Stimulated activated CD8-positive, alpha-beta memory T cell treated with anti-CD3 and anti-CD28 coated beads, Interleukin-12 subunit alpha, Interleukin-12 subunit beta, amount 100 ng/mL, for 24 hours (primary cell): ENCODE measurements around the gene ZNF716.
"Not testable (repeated sequence)": the region's sequence is repeated elsewhere in the genome, so short reads cannot be mapped to it uniquely, and the experiment has no call there.

Experiments
- DNase-seq: peaks from one replicate; pipeline ENCODE4 v3.0.0-alpha.2; 2020; ENCODE audit errors: extremely low read depth

ZNF716 gene

GRCh38 chr7:57449904-57450303, at the start of gene ZNF716:
TSS of gene ZNF716 (plus strand) at chr7:57450177. CDS start at chr7:57450289, 112 bp downstream.
- DNase-seq = no peak

- no peak for DNase-seq
These were observed 49.3 kb upstream of the ZNF716 start for GRCh38 chr7:57400531-57401155.

- DNase-seq = not testable (repeated sequence)
These were observed 46.9 kb upstream of the ZNF716 start for GRCh38 chr7:57403051-57403450.

DNA sequence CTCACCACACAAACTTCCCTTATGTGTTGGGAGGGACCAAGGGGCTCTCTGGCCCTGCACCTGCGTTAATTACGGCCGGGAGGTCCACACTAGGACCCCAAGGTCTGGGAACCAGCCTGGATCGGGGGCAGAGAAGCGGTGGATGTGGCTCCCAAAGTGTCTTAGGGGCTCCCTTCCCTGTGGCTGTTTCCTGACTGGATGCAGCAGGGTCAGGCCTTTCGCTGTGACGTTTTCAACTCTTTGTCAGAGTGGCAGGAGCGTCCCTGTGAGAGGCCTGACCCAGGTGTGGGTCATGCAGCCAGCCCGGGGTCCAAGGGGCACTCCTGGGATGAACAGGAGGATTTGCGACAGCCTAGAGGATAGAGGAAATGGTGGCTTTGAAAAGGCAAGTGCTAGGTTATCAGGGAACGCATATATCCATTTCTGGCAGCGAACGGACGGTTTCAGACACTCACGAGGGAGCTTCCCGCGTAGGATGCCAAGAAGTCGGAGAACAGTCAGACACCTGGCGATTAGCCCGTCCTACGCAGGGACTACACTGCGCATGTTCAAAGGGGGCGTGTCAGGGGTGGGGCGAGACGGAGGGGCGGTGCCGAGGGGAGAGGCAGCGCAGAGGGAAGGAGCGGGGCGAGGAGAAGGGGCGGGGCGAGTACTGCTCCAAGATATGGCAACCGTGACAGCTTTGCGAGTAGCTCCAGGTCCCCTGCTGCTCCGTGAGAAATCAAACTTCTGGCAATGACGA, 46.2 kb upstream of the ZNF716 start:
- no peak for DNase-seq

GRCh38 chr7:57404343-57404966, 45.5 kb upstream of the ZNF716 start:
- no peak for DNase-seq

GRCh38 chr7:57404967-57405421, 45.0 kb upstream of the ZNF716 start:
- DNase-seq = no peak

- no peak for DNase-seq
These were observed 42.9 kb upstream of the ZNF716 start for GRCh38 chr7:57407125-57407524.

DNA sequence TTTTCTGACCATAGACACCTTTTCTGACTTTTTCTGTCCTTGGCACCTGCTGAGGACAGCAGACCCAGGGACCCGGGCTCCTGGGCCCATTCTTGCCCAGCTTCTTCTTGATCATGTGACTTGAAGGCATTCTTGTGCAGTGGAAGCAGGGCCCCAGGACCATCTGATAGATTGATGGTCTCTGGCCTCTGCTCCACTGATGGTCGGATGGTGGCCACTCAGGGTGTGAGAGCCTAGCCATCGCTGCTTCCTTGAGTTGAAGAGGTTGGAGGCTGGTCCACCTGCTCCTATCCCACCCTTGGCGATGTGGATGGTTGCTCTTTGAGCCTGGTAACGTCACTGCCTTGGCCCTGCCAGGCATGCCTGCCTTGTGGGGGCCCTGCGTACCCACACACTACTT, 37.8 kb upstream of the ZNF716 start:
- no peak for DNase-seq

- no peak for DNase-seq
These were observed 37.4 kb upstream of the ZNF716 start for GRCh38 chr7:57412618-57413017.

- no peak for DNase-seq
These were observed 36.2 kb upstream of the ZNF716 start for GRCh38 chr7:57413529-57414398.

DNA sequence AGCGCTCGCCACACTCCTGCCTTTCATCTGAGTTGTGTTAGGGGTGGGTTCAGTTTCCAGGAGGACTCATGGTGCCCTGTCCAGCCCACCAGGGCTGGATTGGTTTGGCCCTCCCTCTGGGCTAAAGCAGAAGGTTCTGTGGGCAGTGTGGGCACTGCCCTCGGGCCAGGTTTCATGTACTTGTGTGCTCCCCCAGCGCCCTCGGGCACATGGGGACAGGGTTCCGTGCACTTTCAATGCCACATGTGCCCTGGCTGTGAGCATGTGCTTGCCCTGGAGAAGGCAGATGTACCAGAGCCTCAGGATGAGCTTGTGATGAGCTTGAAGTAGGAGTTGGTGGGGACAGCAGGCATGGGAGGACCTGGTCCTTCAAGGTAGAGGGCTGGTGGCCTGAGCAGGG, 35.6 kb upstream of the ZNF716 start:
- DNase-seq = no peak

DNA sequence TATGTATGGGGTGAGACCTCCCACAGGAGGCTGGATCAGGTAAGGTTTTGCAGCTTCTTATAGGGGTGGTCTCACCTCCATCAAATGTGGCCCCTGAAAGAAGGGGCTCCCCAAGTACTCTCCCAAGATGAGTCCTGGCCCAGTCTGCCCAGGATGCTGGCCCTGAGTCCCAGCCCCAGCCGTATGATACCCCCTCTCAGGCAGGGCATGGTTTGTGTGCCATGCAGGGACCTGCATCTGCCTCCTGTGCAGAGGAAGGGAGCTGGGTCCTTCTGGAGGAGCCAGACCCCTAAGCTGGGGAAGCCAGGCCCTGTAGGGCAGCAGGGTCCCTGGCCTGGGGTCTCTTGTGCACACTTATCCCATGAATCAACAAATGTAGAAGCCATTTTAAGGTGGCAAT, 35.1 kb upstream of the ZNF716 start:
- no peak for DNase-seq

GRCh38 chr7:57415326-57415725, 34.7 kb upstream of the ZNF716 start:
- no peak for DNase-seq

GRCh38 chr7:57415730-57416129, 34.2 kb upstream of the ZNF716 start:
- DNase-seq = no peak

DNA sequence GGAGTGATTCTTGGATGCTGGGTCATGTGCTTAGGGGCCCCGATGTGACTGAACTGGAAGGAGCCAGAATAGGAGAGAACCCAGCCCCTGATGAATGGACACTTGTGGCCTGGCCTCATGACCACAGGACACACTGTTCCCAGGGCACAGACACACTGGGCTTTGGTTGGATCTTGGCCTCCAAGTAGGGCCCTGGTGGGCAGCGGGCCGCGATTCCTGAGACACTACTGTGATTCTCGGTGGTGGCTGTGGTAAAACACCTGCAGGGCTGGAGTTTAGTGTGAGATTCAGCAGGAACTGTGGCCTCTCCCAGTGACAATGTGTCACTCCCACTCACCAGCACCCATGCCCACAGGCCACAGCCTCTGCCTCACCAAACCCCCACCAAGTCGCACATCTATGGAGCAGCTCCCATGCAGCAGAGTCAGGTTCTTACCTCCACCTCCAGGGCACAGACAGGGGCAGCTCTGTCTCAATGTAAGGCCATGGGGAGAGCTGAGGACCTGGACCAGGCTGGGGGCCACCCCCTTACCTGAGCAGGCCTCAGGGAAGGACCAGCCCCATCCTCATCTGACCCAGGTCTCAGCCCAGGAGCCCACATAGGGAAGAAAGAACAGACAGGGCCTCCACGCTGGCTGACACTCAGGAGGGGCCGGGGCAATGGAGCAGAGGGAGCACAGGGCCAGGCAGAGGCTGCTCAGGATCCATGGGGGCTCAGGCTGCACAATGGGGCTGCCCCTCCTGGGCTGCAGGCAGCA, 33.2 kb upstream of the ZNF716 start:
- DNase-seq = no peak

GRCh38 chr7:57417736-57418135, 32.2 kb upstream of the ZNF716 start:
- DNase-seq = no peak

DNA sequence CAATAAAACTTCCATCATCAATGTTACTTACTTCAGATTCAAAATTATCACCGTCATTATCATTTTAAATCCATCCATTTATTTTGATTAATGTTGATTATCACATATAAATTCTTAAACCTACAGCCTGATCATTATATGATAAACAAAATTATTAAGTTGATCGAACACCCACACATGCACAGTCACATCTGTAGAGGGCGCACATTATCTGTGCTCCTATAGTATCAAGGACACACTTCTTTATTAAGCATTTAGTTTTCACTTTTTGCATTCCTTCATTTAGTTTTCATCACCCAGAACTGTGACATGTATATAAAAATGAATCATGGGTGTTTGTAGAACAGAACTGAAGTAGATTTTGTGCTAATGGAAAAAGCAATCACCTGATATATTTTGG, 26.2 kb upstream of the ZNF716 start:
- no peak for DNase-seq

DNA sequence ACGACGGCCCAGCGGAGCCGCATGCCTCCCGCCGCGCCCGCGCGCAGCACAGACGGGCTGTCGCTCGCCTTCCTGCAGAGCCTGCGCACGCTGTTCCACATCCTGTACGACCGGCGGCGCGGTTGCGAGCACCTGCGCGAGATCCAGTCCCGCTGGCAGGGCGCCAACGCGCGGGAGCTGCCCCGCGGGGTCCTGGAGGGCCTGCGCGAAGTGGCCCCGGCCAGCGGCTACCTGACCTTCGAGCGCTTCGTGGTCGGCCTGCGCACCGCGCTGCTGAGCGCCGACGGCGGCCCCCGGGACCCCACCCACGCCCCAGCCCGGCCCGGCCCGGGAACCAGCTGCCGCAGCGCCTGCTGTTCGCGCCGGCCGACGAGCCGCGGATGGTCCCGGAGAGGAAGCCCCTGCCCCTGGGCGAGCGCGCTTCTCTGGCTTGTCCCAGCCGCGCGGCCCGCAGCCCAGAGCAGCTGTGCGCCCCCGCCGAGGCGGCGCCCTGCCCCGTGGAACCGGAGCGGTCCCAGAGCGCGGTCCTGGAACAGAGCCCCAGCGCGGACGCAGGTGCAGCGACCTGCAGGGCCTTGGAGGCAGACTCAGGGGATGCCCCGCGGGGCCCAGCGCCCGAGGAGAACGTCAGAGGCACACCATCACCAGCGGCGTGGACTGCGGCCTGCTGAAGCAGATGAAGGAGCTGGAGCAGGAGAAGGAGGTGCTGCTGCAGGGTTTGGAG, 25.3 kb upstream of the ZNF716 start:
- no peak for DNase-seq

DNA sequence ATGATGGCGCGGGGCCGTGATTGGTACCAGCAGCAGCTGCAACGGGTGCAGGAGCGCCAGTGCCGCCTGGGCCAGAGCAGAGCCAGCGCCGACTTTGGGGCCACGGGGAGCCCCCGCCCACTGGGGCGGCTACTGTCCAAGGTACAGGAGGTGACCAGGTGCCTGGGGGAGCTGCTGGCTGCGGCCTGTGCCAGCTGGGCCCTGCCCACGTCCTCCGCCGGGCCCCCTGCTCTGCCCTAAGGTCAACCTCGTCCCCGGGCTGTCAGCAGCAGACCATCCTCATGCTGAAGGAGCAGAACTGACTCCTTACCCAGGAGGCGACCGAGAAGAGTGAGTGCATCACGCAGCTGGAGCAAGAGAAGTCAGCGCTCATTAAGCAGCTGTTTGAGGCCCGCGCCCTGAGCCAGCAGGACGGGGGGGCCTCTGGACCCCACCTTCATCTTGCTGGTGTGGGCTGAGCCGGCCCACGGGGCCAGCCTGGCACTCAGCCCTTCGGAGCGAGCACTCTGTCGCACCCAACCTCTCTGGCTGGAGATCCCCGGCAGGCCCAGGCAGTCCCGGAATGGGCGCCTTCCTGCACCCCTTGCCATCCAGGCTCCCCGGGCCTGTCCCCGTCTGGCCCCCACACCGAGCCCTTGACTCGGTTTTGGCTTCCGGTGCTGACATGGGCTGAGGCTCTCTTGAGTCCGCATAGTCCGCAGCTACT, 24.6 kb upstream of the ZNF716 start:
- no peak for DNase-seq
